HepG2 (cell line): Measurements from ENCODE around the gene KCNIP3.

Source experiments
- CEBPB ChIP-seq: IDR thresholded peaks from 2 replicates; pipeline ENCODE4 v1.6.1; 2011; ENCODE audit warnings: low read depth, low read length, improper control_type of control experiment, borderline replicate concordance
- CREM ChIP-seq, 2 experiments: sonication (generic) in 1 of 2; formaldehyde crosslinking in 1 of 2; IDR thresholded peaks; 2 replicates each; pipeline versions ENCODE4 v1.4.0 to v1.6.1; 2016 to 2020; ENCODE audit warnings: antibody characterized with exemption in 1 of 2, mild to moderate bottlenecking in 1 of 2, missing genetic modification reagents in 1 of 2
- CTCF ChIP-seq: sonication (generic); formaldehyde crosslinking; IDR thresholded peaks from 2 replicates; pipeline ENCODE4 v1.5.0; 2020; ENCODE audit warnings: mild to moderate bottlenecking, missing genetic modification reagents, moderate library complexity
- GATA4 ChIP-seq: sonication (generic); IDR thresholded peaks from 2 replicates; pipeline ENCODE4 v1.6.1; 2016; ENCODE audit warnings: antibody characterized with exemption, low read depth, borderline replicate concordance
- HCFC1 ChIP-seq: fragments of 150-350 bp; IDR thresholded peaks from 2 replicates; pipeline ENCODE4 v1.6.1; 2014; ENCODE audit warnings: low read depth, low read length
- MLX ChIP-seq: IDR thresholded peaks from 2 replicates; pipeline ENCODE4 v1.6.1; 2016
- MLXIP ChIP-seq: sonication (generic); formaldehyde crosslinking; IDR thresholded peaks from 2 replicates; pipeline ENCODE4 v1.9.0; 2021; ENCODE audit warnings: missing genetic modification reagents, borderline replicate concordance
- MTA3 ChIP-seq: sonication (generic); formaldehyde crosslinking; IDR thresholded peaks from 2 replicates; pipeline ENCODE4 v1.4.0; 2020; ENCODE audit warnings: missing genetic modification reagents
- POLR2AphosphoS5 ChIP-seq: IDR thresholded peaks from 2 replicates; pipeline ENCODE4 v1.6.1; 2012; ENCODE audit warnings: low read depth, low read length
- RAD21 ChIP-seq: fragments of 450-650 bp; formaldehyde crosslinking; IDR thresholded peaks from 2 replicates; pipeline ENCODE4 v1.5.0; 2020; ENCODE audit warnings: mild to moderate bottlenecking
- SKIL ChIP-seq: sonication (generic); formaldehyde crosslinking; IDR thresholded peaks from 2 replicates; pipeline ENCODE4 v1.8.0; 2022; ENCODE audit warnings: missing genetic modification reagents, mild to moderate bottlenecking, moderate library complexity, borderline replicate concordance
- ZBTB46 ChIP-seq: sonication (generic); formaldehyde crosslinking; IDR thresholded peaks from 2 replicates; pipeline ENCODE4 v1.4.0; 2020; ENCODE audit warnings: mild to moderate bottlenecking, missing genetic modification reagents, borderline replicate concordance
- ZZZ3 ChIP-seq: sonication (generic); formaldehyde crosslinking; IDR thresholded peaks from 2 replicates; pipeline ENCODE4 v1.4.0; 2020; ENCODE audit warnings: missing genetic modification reagents, mild to moderate bottlenecking, borderline replicate concordance

- TF ChIP-seq CREM (IDR thresholded peaks at IDR 0.05) (no peak), CREM (CRISPR knock-in tag; IDR thresholded peaks at IDR 0.05) (no peak), CEBPB (peak; percentile 74), MTA3 (CRISPR knock-in tag) (no peak), ZZZ3 (CRISPR knock-in tag) (no peak), HCFC1 (no peak), CTCF (CRISPR knock-in tag) (no peak), SKIL (CRISPR knock-in tag) (no peak), RAD21 (no peak), POLR2AphosphoS5 (no peak), GATA4 (no peak), MLXIP (CRISPR knock-in tag) (no peak), MLX (CRISPR knock-in tag) (peak; percentile 21; the same call in 1 of the 2 replicates), ZBTB46 (CRISPR knock-in tag) (no peak)
Measured at GRCh38 chr2:95305380-95306061, 8.4 kb downstream of the KCNIP3 start.
